Naive B cell (primary cell): Measurements from ENCODE around the gene TMOD1. TPM values are rescaled to one million over a fixed set of nuclear protein-coding genes. Genes with fewer than 3 reads are reported as not detected.

Source experiments
- ATAC-seq, 2 donors: fragments of 150-1000 bp; cut with Tn5 transposase; 2 replicates each; pipeline ENCODE4 v1.10.0; 2021; ENCODE audit warnings: low read depth in 2 of 2, mild to moderate bottlenecking in 2 of 2, moderate library complexity in 2 of 2
- DNase-seq: peaks from one replicate; pipeline ENCODE4 v3.0.0; 2022
- H3K27ac Mint-ChIP-seq, 6 donors: one replicate each; pipeline ENCODE4 v1.8.0; 2020 to 2022; ENCODE audit warnings: mild to moderate bottlenecking in 6 of 6, mixed read lengths in 6 of 6, moderate library complexity in 5 of 6, inconsistent platforms in 2 of 6
- H3K27me3 Mint-ChIP-seq, 3 donors: one replicate each; pipeline ENCODE4 v1.8.0; 2021 to 2022; ENCODE audit warnings: mixed read lengths in 3 of 3, mild to moderate bottlenecking in 1 of 3
- H3K36me3 Mint-ChIP-seq, 2 donors: one replicate each; pipeline ENCODE4 v1.8.0; 2020 to 2022; ENCODE audit warnings: mixed read lengths in 2 of 2, inconsistent platforms in 1 of 2, mild to moderate bottlenecking in 1 of 2
- H3K4me1 Mint-ChIP-seq, 3 donors: one replicate each; pipeline ENCODE4 v1.8.0; 2020 to 2022; ENCODE audit warnings: mixed read lengths in 3 of 3, inconsistent platforms in 1 of 3, mild to moderate bottlenecking in 1 of 3, moderate library complexity in 1 of 3
- H3K4me3 Mint-ChIP-seq, 8 donors: one replicate each; pipeline ENCODE4 v1.8.0; 2020 to 2022; ENCODE audit warnings: mild to moderate bottlenecking in 8 of 8, mixed read lengths in 8 of 8, moderate library complexity in 8 of 8, inconsistent platforms in 2 of 8
- H3K9me3 Mint-ChIP-seq, 7 donors: one replicate each; pipeline ENCODE4 v1.8.0; 2020 to 2022; ENCODE audit warnings: mixed read lengths in 7 of 7, mild to moderate bottlenecking in 5 of 7, inconsistent platforms in 2 of 7, moderate library complexity in 1 of 7
- polyA plus RNA-seq, 6 donors: library from polyadenylated mRNA; unstranded; fragments of 300-500 nt; fragmentation: Illumina TruSeq; gene quantifications; one replicate each; pipeline ENCODE4 v1.2.3, GENCODE V29; 2021; ENCODE audit warnings: low read depth in 6 of 6

TMOD1 gene
- polyA plus RNA-seq, 6 donors from 2014 or later, result 2.0 to 7.8 (median 3.9) TPM

DNA sequence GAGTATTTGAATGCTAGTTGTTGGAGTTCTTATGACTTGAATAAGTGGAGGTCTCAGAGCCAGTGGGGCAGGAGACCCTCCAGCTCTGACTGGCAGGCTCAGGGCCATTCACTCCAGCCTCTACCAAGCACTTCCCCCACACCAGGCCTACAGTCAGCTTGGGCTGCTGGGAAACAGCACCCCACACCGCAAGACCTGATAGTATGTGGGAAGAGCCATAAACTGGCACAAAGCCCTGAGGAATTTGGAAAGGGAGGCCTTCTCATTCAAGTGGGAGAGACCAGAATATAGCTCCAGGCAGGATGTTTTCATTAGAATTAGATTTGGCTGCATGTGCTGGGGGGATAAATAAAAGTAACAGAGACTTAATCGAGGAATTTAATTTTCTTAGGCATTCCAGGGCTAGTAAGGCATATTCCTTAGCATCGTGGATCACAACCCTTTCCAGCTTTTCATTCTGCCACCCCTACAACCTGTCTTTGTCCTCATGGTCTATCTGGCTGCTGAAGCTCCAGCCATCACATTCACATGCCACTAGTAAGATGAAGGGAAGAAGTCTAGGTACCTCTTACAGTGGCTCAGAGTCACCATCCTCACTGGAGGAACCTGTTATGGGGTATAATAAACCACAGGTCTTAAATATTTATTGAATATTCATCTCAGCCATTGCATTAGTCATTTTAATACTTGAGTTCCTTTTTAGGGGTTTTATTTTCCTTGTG is 47.5 kb downstream of the TMOD1 start:
- DNase-seq (no peak), ATAC-seq (no peak)
- no peaks in the 10 kb centered on the region for H3K4me1 Mint-ChIP-seq
- H3K36me3 Mint-ChIP-seq, result no peaks in the 10 kb centered on the region
- H3K27ac Mint-ChIP-seq, result no peak overlapping the region
- H3K27me3 Mint-ChIP-seq, result peaks cover 16 to 51% (median 40%) of the 10 kb centered on the region in 3 donors
- no peak overlapping the region for H3K4me3 Mint-ChIP-seq
- peaks cover 0 to 2% (median 0%) of the 10 kb centered on the region in 7 donors for H3K9me3 Mint-ChIP-seq

DNA sequence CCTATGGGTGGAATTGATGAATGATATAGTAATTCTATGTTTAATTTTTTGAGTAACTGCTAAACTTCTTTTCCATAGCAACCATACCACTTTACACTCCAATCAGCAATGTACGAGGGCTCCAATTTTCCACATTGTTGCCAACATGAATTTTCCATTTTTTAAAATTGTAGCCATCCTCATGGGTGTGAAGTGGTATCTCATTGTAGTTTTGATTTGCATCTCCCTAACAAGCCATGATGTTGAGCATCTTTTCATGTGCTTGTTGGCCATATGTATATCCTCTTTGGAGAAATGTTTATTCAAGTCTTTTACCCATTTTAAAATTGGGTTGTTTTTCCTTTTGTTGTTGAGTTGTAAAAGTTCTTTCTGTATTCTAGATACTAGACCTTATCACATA is 48.9 kb downstream of the TMOD1 start:
- no peak overlapping the region for H3K4me3 Mint-ChIP-seq
- H3K36me3 Mint-ChIP-seq, result no peaks in the 10 kb centered on the region
- no peaks in the 10 kb centered on the region for H3K4me1 Mint-ChIP-seq
- ATAC-seq (no peak), DNase-seq (no peak)
- H3K27ac Mint-ChIP-seq, result no peak overlapping the region
- peaks cover 16 to 60% (median 48%) of the 10 kb centered on the region in 3 donors for H3K27me3 Mint-ChIP-seq
- peaks cover 0 to 2% (median 0%) of the 10 kb centered on the region in 7 donors for H3K9me3 Mint-ChIP-seq

DNA sequence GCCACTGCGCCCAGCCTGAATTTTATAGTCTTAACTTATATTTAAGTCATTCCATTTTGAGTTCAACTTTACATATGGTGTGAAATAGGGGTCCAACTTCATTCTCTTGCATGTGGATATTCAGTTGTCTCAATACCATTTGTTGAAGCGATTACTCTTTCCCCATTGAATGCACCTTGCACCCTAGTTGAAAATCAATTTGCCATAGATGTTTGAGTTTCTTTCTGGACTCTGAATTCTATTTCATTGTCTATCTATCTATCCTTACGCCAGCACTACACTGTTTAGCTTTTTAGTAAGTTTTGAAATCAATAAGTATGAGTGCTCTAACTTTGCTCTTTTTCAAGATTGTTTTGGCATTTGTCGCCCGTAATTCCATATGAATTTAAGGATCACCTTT is 49.8 kb downstream of the TMOD1 start:
- Mint-ChIP-seq H3K9me3 (peaks cover 0 to 2% (median 0%) of the 10 kb centered on the region in 7 donors), H3K27me3 (peaks cover 20 to 62% (median 56%) of the 10 kb centered on the region in 3 donors), H3K27ac (no peak overlapping the region), H3K4me3 (no peak overlapping the region), H3K36me3 (no peaks in the 10 kb centered on the region), H3K4me1 (no peaks in the 10 kb centered on the region)
- no peak for DNase-seq
- no peak for ATAC-seq

DNA sequence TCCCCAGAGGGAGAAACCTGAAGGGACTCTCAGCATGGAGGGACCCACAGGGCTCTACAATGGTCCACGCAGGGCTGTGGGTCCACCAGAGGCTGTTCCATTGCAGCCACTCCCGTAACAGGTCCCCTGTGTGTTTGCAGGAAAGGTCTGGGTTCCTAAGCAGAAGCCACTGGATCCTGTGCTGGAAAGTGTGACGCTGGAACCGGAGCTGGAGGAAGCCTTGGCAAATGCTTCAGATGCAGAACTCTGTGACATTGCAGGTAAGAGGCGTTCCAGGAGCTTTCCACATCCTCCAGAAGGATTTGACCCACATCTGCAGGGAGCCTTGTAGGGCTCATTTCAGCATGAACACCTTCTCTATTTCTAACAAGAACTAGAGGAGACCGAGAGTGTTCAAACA is 51.7 kb downstream of the TMOD1 start:
- Mint-ChIP-seq H3K9me3 (peaks cover 0 to 2% (median 0%) of the 10 kb centered on the region in 7 donors), H3K4me3 (no peak overlapping the region), H3K4me1 (peaks cover 0 to 4% (median 0%) of the 10 kb centered on the region in 3 donors), H3K27me3 (peaks cover 21 to 56% (median 54%) of the 10 kb centered on the region in 3 donors), H3K27ac (no peak overlapping the region), H3K36me3 (no peaks in the 10 kb centered on the region)
- no peak for ATAC-seq
- DNase-seq, result no peak

DNA sequence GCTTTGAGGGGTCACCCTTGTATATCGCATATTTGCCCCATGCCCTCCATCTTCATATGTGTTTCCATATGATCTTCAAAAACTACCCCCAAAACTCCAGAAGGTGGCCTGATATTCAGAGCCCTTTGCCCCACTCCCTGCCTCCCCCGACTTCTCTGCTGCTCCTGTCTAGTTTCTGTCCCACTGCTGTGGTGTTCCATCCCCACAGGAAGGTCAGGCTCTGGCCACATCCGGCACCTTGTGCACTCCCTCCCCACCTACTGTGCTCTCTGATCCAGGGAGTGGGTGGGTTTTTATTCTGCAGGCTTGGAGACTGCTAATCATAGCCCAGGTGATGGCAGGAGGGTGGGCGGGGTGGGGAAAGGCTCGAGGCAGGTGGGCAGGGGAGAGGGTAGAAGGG is 52.4 kb downstream of the TMOD1 start:
- peaks cover 24 to 53% (median 51%) of the 10 kb centered on the region in 3 donors for H3K27me3 Mint-ChIP-seq
- peaks cover 0 to 4% (median 0%) of the 10 kb centered on the region in 3 donors for H3K4me1 Mint-ChIP-seq
- H3K36me3 Mint-ChIP-seq, result no peaks in the 10 kb centered on the region
- ATAC-seq (no peak), DNase-seq (no peak)
- H3K4me3 Mint-ChIP-seq, result no peak overlapping the region
- H3K9me3 Mint-ChIP-seq, result peaks cover 0 to 2% (median 0%) of the 10 kb centered on the region in 7 donors
- H3K27ac Mint-ChIP-seq, result no peak overlapping the region

DNA sequence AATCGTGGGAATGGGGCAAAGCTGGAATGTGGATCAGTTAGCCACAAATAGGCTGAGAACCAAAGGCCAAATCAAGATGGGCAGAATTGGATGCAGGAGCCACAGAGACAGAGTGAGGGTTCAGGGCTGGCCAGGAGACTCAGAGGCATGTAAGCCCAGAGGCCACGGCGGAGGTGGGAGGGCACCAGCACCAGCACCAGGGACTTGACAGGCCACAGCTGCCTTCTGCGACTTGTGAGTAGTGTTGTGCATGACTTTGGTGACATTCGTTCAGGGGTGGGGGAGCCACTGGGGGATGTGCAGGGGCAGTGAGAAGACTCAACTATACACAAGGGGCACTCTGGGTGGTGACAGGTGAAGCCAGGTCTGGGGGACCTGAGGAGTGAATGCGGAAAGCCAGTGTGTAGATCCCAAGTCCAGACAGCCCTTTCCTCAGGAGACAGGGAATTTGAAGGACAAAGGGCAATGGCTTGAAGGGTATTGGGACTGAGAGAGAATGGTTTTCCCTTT is 53.2 kb downstream of the TMOD1 start:
- H3K27me3 Mint-ChIP-seq, result peaks cover 28 to 52% (median 51%) of the 10 kb centered on the region in 3 donors
- no peaks in the 10 kb centered on the region for H3K36me3 Mint-ChIP-seq
- H3K4me1 Mint-ChIP-seq, result peaks cover 0 to 4% (median 0%) of the 10 kb centered on the region in 3 donors
- H3K27ac Mint-ChIP-seq, result no peak overlapping the region
- no peak for ATAC-seq
- no peaks in the 10 kb centered on the region for H3K9me3 Mint-ChIP-seq
- DNase-seq, result no peak
- no peak overlapping the region for H3K4me3 Mint-ChIP-seq

DNA sequence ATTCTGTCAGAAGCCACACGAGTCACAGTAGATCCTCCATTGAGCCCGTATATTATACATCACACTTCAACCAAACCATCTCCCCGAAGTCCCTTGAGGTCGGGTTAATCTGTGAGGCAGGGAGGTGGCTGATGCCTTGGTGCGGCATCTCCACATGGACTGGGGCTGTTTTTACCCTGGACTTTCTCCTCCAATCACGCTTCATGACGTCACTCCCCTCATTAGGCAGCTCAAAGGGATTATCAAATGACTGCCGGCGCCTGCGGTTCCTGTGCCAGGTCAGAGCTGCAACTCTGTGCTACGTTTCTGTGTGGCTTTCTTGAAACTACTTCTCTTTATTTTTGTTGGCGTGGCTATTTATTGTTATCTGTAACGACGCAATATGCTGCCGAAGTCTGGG is 53.7 kb downstream of the TMOD1 start:
- Mint-ChIP-seq H3K36me3 (no peaks in the 10 kb centered on the region), H3K27me3 (peaks cover 30 to 55% (median 52%) of the 10 kb centered on the region in 3 donors), H3K27ac (peak overlapping the region in 1 of 6 donors; percentile 55), H3K4me3 (no peak overlapping the region), H3K4me1 (peaks cover 0 to 4% (median 0%) of the 10 kb centered on the region in 3 donors), H3K9me3 (no peaks in the 10 kb centered on the region)
- DNase-seq (no peak), ATAC-seq (no peak)

DNA sequence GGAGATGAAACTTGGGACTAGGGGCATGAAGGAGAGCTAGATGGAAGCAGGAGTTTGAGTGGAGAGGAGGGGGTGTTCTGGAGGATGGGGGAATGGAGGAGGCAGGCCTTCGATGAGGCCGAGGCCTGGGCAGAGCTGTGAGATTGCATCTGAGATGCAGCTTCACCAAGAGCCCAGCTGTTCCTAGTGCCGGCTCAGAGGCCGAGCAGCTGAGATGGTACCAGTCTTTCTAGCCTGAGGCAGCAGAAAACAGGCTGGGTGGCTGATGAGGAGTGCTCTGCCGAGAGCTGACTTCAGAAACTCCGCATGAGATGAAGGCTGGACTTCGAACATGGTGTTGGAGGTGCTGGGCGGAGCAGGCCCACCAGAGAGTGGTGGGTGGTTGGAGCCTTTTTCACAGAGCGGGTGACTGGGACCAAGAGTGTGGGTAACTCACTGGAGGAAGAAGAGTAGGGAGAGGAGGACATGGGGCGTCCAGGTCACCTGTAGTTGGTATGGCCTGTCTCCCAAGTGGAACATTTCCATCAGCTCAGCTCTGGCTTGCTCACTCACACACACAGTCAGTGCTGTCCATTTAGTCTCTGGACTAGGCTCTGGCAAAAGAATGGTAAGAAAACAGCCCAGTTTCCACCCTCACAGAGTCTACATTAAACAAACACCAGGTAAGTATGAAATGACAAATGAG is 54.7 kb downstream of the TMOD1 start:
- Mint-ChIP-seq H3K36me3 (no peaks in the 10 kb centered on the region), H3K9me3 (no peaks in the 10 kb centered on the region), H3K4me3 (no peak overlapping the region), H3K4me1 (peaks cover 0 to 4% (median 0%) of the 10 kb centered on the region in 3 donors), H3K27ac (peak overlapping the region in 1 of 6 donors; percentile 88), H3K27me3 (peaks cover 31 to 55% (median 49%) of the 10 kb centered on the region in 3 donors)
- ATAC-seq (no peak), DNase-seq (no peak)

DNA sequence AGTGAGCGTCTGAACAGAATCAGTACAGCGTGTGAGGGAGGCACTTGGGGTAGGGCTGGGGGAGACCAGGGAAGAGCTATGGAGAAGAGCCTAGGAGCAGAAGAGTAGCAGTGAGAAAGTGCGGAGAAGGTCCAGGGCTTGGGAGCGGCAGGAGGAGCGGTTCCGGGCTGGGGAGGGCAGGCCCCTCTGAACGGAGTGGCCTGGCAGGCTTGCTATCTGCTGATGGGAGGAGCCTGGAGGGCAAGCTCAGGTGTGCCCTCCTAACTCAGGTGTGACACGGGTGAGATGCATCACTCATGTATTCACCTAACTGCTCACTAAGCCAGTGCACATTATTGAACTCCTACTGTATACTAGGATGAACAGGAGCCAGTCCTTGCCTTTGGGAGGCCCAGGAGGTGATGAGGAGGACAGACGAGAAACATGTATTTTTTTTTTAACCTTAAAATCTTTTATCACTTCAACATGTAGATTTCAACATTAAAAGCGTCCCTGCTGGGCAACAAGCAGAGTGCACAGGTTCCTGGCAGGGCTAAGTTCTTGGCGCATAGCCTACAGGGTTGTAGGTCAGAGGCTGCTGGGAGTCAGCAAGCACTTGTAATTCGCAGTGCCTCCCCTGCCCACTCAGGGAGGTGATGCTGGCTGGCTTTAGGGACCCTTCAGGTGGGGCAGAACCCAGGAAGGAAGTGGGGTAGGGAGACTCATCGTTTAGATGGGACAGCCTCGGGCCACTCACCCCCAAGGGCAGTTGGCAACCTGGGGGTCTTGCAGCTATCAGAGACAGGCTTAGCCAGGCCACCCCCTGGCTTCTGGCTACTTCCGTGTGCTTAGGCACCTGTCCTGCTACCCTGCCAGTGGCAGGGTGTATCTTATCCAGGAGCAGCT is 55.5 kb downstream of the TMOD1 start:
- Mint-ChIP-seq H3K27me3 (peaks cover 37 to 56% (median 54%) of the 10 kb centered on the region in 3 donors), H3K4me3 (no peak overlapping the region), H3K27ac (no peak overlapping the region)

DNA sequence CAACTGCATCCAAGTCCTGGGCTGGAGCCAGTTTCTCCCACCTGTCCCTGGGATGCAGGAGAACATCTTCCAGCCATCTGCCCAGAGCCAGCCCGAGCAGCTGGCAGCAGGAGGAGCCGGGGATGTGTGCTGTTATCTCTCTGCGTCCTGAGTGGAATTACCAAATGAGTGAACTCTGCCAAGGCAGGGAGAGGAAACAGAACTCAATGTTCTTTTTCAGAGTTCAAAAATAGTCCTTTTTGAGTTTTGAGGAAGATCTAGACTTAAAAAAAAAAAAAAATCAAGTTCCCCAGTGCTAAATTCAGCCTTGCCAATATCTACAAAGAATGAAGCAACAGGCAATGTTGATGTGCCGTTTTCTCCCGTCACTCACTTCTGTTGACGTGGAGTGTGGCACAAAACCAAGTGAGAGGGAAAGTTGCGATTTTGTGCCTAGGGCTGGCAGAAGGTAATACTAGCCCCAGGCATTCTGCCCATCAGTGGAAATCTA is 56.2 kb downstream of the TMOD1 start:
- no peak for ATAC-seq
- no peaks in the 10 kb centered on the region for H3K36me3 Mint-ChIP-seq
- H3K9me3 Mint-ChIP-seq, result no peaks in the 10 kb centered on the region
- DNase-seq, result no peak
- peaks cover 0 to 4% (median 0%) of the 10 kb centered on the region in 3 donors for H3K4me1 Mint-ChIP-seq
- H3K27me3 Mint-ChIP-seq, result peaks cover 31 to 52% (median 47%) of the 10 kb centered on the region in 3 donors
- no peak overlapping the region for H3K4me3 Mint-ChIP-seq
- H3K27ac Mint-ChIP-seq, result no peak overlapping the region

More for the DNA sequence above, 55.5 kb downstream of the TMOD1 start:
- no peak for ATAC-seq
- Mint-ChIP-seq H3K9me3 (no peaks in the 10 kb centered on the region), H3K36me3 (no peaks in the 10 kb centered on the region), H3K4me1 (peaks cover 0 to 4% (median 0%) of the 10 kb centered on the region in 3 donors)
- DNase-seq, result no peak

DNA sequence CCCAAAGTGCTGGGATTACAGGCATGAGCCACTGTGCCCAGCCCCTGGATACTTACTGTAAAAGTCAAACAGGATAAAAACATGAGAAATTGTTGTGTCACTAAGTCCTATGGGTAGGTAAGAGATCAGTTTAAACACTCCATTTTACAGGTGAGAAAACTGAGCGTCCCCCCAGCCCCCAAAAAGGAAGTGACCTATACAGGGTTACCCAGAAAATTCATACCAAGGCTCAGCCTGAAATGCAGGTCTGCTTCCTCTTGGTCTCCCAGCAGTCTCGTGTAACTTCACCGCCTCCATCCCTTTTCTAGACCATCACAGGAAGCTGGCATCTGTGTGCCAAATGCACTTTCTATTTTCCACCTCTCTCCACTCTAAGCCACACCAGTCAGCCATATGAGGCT is 57.2 kb downstream of the TMOD1 start:
- Mint-ChIP-seq H3K4me3 (no peak overlapping the region), H3K27me3 (peaks cover 32 to 50% (median 45%) of the 10 kb centered on the region in 3 donors), H3K9me3 (no peaks in the 10 kb centered on the region), H3K4me1 (peaks cover 0 to 4% (median 0%) of the 10 kb centered on the region in 3 donors), H3K36me3 (no peaks in the 10 kb centered on the region), H3K27ac (no peak overlapping the region)
- DNase-seq (no peak), ATAC-seq (no peak)

DNA sequence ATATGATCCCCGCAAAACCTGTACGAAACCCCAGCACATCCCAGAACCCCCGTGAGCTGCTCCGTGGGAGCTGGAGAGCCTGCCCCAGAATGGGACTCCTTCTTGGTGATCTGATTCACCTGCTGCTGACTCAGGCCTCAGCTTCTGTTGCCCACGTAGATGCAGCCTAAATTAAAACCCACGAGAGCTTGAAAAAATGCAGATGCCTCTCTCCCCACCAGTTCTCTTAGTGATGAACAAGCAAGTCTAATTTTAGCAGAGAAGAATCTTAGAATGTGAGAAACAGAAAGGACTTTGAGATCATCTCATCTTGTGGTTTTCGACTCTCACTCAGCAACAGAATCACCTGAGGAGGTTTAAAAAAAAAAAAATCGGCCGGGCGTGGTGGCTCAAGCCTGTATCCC is 57.6 kb downstream of the TMOD1 start:
- Mint-ChIP-seq H3K9me3 (no peaks in the 10 kb centered on the region), H3K27ac (no peak overlapping the region), H3K4me1 (peaks cover 0 to 4% (median 0%) of the 10 kb centered on the region in 3 donors), H3K36me3 (no peaks in the 10 kb centered on the region), H3K27me3 (peaks cover 32 to 46% (median 41%) of the 10 kb centered on the region in 3 donors), H3K4me3 (no peak overlapping the region)
- DNase-seq, result no peak
- ATAC-seq, result no peak

DNA sequence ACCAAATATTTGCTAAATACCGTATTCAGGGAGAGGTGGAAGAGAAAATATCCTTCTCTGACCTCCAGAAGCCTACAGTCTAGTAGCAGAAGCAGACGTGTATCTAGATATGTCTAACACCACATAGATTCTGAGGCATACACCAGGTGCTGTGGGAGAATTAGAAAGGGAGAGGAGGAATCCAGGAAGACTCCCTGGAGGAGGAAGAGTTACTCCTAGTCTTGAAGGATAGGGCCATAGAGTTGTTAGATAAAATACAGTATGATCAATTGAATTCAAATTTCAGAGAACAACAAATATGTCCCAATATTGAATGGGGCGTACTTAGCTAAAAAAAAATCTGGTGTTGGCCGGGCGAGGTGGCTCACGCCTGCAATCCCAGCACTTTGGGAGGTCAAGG is 58.7 kb downstream of the TMOD1 start:
- Mint-ChIP-seq H3K27ac (no peak overlapping the region), H3K4me3 (no peak overlapping the region), H3K9me3 (no peaks in the 10 kb centered on the region), H3K36me3 (no peaks in the 10 kb centered on the region), H3K4me1 (peaks cover 0 to 4% (median 0%) of the 10 kb centered on the region in 3 donors), H3K27me3 (peaks cover 31 to 42% (median 32%) of the 10 kb centered on the region in 3 donors)
- ATAC-seq (no peak), DNase-seq (no peak)
